Tibial artery (tissue), 4 donors: ENCODE results near the gene MUC5B.
A peak's percentile ranks its signal among the peaks of the same experiment; 100 is the strongest.

Experiments
- DNase-seq, 2 donors: peaks; one replicate each; pipeline ENCODE4 v3.0.0-alpha.2; 2019
- H3K27ac ChIP-seq, 2 donors: fragments of 200-600 bp; sonication (generic) in 1 of 2; 1 replicate in 1 of 2; 2 replicates in 1 of 2; pipeline ENCODE4 v1.5.1; 2018 to 2019; ENCODE audit warnings: mild to moderate bottlenecking in 1 of 2
- H3K27me3 ChIP-seq, 2 donors: fragments of 200-600 bp; sonication (generic) in 1 of 2; one replicate each; pipeline versions ENCODE4 v1.5.1 to v1.6.0; 2016 to 2019
- H3K36me3 ChIP-seq, 3 donors: fragments of 200-600 bp; sonication (generic) in 2 of 3; one replicate each; pipeline ENCODE4 v1.5.1; 2016 to 2019; ENCODE audit warnings: mild to moderate bottlenecking in 2 of 3
- H3K4me1 ChIP-seq, 4 donors: fragments of 200-600 bp; sonication (generic) in 2 of 4; 1 replicate in 3 of 4; 2 replicates in 1 of 4; pipeline ENCODE4 v1.5.1; 2016 to 2019
- H3K4me3 ChIP-seq, 2 donors: fragments of 200-600 bp; sonication (generic) in 1 of 2; 1 replicate in 1 of 2; 2 replicates in 1 of 2; pipeline ENCODE4 v1.5.1; 2018 to 2019; ENCODE audit warnings: mild to moderate bottlenecking in 2 of 2
- H3K9me3 ChIP-seq, 3 donors: fragments of 200-600 bp; sonication (generic) in 1 of 3; one replicate each; pipeline ENCODE4 v1.5.1; 2016 to 2019
- CTCF ChIP-seq, 2 experiments: fragments of 200-600 bp in 1 of 2; fragments of 450-650 bp in 1 of 2; IDR thresholded peaks; one replicate each; pipeline ENCODE4 v1.5.1; 2017 to 2019; ENCODE audit warnings: antibody characterized with exemption in 2 of 2, mild to moderate bottlenecking in 1 of 2, moderate library complexity in 1 of 2
- intact Hi-C: fragments of 100-400 bp; cut with DNase I; formaldehyde crosslinking; loops from one replicate; pipeline ENCODE4 v1.15.0; 2023; ENCODE audit warnings: low total_unique reads

Gene MUC5B

DNA sequence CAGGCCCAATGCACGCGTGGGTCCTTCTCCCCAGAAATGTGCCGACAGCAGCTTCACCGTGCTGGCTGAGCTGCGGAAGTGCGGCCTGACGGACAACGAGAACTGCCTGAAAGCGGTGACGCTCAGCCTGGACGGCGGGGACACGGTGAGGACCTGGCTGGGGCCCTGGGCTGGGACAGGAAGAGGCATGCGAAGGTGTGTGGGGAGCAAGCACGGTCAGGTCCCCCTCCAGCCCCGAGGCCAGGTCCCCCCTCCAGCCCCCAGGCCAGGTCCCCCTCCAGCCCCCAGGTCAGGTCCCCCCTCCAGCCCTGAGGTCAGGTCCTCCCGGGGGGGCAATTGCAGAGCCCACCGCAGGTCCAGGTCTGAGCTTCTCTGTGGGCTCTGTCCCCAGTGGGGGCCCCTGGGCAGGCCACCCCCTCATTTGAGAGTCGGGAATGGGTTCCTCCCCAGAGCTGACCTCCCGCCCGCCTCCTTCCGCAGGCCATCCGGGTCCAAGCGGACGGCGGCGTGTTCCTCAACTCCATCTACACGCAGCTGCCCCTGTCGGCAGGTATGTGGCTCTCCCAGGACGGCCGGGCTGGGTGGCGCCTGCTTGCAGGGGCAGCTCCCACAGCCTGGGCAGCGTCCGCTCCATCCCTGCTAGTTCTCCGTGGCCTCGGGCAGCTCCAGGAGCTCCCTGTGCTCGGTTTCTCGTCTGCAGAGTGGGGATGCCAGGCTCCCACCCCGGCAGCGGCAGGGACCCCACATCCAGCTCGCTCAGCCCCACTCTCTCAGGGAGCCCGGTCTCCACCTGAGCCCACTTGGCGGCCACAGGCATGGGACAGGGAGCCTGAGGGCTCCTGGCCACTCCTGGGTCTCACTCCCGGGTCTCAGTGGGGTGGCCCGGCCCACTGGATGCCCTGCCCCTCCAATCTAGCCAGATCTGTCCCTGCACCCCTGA, 7.9 kb downstream of the MUC5B start:
- no peak for TF ChIP-seq CTCF (IDR thresholded peaks at IDR 0.05)
- intact Hi-C loops = no loop called here

DNA sequence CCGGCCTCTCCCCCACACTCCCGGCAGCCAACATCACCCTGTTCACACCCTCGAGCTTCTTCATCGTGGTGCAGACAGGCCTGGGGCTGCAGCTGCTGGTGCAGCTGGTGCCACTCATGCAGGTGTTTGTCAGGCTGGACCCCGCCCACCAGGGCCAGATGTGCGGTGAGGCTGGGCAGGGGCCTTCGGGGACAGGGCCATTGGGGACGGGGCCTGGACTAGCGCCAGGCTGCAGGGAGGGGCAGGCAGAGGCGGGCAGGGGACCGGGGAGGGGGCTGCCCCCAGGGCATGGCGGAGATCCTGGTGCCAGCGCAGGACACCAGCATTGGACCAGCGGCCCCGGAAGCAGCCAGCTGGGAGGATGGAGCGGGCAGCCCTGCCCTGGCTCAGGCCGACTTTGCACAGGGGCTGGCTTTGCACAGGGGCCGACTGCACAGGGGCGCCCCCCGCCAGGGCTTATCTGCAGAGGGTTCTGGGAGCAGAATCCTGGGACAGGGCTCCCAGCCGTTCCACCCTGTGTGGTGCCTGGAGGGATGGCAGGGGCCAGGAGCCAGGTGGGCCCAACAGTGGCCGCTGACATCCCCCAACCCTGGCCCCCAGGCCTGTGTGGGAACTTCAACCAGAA, 8.6 kb downstream of the MUC5B start:
- Histone ChIP-seq H3K27me3 (peaks cover 0 to 55% of the 10 kb centered on the region in 2 donors), H3K27ac (no peak overlapping the region), H3K4me3 (no peak overlapping the region), H3K4me1 (no peaks in the 10 kb centered on the region), H3K36me3 (no peaks in the 10 kb centered on the region), H3K9me3 (no peaks in the 10 kb centered on the region)
- DNase-seq = peak in 1 of 2 donors; percentile 51
- no peak for TF ChIP-seq CTCF (IDR thresholded peaks at IDR 0.05)
- intact Hi-C loops = no loop called here

More for the DNA sequence above, 7.9 kb downstream of the MUC5B start:
- DNase-seq = peak in 1 of 2 donors; percentile 61
- no peaks in the 10 kb centered on the region for H3K9me3 ChIP-seq
- no peaks in the 10 kb centered on the region for H3K4me1 ChIP-seq
- H3K4me3 ChIP-seq = no peak overlapping the region
- H3K36me3 ChIP-seq = no peaks in the 10 kb centered on the region
- peaks cover 0 to 63% of the 10 kb centered on the region in 2 donors for H3K27me3 ChIP-seq
- H3K27ac ChIP-seq = no peak overlapping the region

DNA sequence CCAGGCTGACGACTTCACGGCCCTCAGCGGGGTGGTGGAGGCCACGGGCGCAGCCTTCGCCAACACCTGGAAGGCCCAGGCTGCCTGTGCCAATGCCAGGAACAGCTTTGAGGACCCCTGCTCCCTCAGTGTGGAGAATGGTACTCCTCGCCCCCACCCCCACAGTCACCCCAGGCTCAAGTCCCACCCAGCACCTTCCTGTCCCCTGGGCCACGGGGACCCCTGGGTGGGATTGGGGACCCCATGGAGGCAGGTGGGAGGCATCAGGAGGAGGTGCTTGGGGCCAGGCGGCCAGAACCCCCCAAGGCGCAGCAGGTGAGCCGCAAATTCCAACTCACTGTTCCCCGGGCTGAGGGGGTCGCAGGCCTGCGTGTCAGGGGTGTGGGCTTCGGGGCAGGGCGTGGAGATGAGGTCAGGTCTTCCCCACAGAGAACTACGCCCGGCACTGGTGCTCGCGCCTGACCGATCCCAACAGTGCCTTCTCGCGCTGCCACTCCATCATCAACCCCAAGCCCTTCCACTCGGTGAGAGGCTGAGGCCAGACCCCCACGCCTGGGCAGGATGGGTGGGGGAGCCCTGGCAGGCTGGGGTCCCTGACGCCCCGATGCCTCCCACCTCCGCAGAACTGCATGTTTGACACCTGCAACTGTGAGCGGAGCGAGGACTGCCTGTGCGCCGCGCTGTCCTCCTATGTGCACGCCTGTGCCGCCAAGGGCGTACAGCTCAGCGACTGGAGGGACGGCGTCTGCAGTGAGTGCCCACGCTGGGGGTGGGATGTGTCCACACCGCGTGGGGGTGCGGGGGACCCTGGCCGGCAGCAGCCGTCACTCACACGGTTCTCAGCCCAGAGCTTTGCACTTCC, 9.4 kb downstream of the MUC5B start:
- no peaks in the 10 kb centered on the region for H3K4me1 ChIP-seq
- H3K4me3 ChIP-seq = no peak overlapping the region
- peaks cover 0 to 48% of the 10 kb centered on the region in 2 donors for H3K27me3 ChIP-seq
- no peaks in the 10 kb centered on the region for H3K9me3 ChIP-seq
- DNase-seq = peak in 1 of 2 donors; percentile 57
- no peak overlapping the region for H3K27ac ChIP-seq
- H3K36me3 ChIP-seq = no peaks in the 10 kb centered on the region
- intact Hi-C loops = no loop called here
- TF ChIP-seq CTCF (IDR thresholded peaks at IDR 0.05) = no peak

GRCh38 chr11:1232883-1233321, 10.0 kb downstream of the MUC5B start:
- no peak overlapping the region for H3K27ac ChIP-seq
- H3K4me1 ChIP-seq = no peaks in the 10 kb centered on the region
- no peak overlapping the region for H3K4me3 ChIP-seq
- H3K9me3 ChIP-seq = no peaks in the 10 kb centered on the region
- no peaks in the 10 kb centered on the region for H3K36me3 ChIP-seq
- TF ChIP-seq CTCF (IDR thresholded peaks at IDR 0.05) = no peak
- H3K27me3 ChIP-seq = peaks cover 0 to 41% of the 10 kb centered on the region in 2 donors
- DNase-seq = peak in 1 of 2 donors; percentile 56
- intact Hi-C loops = no loop called here

DNA sequence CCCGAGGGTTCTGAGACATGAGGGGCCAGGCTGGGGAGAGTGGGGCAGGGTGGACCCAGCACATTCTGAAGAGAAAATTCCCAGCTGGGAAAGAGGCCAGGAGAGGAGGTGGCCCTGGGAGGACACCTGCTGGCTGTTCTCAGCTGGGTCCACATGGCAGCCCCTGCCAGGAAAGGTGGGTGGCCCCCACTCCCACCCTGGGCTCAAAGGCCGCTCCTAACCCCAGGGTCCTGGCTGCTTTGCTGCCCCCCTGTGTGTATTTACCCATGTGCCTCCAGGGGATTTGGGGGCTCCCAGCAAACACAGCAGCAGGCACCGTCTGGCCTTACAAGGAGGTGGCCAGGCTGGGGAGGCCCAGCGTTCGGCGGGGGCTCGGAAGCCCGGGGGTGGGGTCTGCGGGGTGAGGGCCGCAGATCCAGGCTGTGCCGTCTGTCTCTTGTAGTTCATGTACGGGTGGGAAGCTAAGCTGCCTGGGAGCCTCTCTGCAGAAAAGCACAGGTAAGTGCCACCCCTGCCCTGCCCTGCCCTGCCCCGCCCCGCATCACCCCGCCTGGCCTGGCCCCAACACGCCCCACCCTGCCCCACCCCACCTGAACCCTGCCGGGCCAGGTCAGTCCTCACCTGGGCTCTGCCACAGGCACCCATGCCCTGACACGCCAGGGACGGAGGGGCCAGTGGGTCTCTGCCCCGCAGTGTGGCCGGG, 10.6 kb downstream of the MUC5B start:
- TF ChIP-seq CTCF (IDR thresholded peaks at IDR 0.05) = no peak
- no peaks in the 10 kb centered on the region for H3K4me1 ChIP-seq
- peaks cover 0 to 36% of the 10 kb centered on the region in 2 donors for H3K27me3 ChIP-seq
- H3K36me3 ChIP-seq = no peaks in the 10 kb centered on the region
- H3K27ac ChIP-seq = no peak overlapping the region
- DNase-seq = peak in 1 of 2 donors; percentile 51
- no peaks in the 10 kb centered on the region for H3K9me3 ChIP-seq
- H3K4me3 ChIP-seq = no peak overlapping the region
- intact Hi-C loops = no loop called here
